Right lobe of liver (tissue), 4 donors: ENCODE results near the gene AKAP7.

Experiments
- POLR2A ChIP-seq: fragments of 450-650 bp; IDR thresholded peaks from one replicate; pipeline ENCODE4 v1.6.1; 2017; ENCODE audit warnings: antibody characterized with exemption, mild to moderate bottlenecking
- TF ChIP-seq, protein P1 (sequence below), 4 donors: fragments of 200-600 bp in 3 of 4; fragments of 450-650 bp in 1 of 4; IDR thresholded peaks; one replicate each; pipeline versions ENCODE4 v1.5.1 to v1.8.0; 2016 to 2022; ENCODE audit warnings: antibody characterized with exemption in 4 of 4, mild to moderate bottlenecking in 2 of 4
- donor health status: DM: no; HTN: no; CAD: no.
- donor health status: DM: no; HTN: no; CAD: no.
- donor health status: DM: no; HTN: yes; CAD: no.

DNA sequence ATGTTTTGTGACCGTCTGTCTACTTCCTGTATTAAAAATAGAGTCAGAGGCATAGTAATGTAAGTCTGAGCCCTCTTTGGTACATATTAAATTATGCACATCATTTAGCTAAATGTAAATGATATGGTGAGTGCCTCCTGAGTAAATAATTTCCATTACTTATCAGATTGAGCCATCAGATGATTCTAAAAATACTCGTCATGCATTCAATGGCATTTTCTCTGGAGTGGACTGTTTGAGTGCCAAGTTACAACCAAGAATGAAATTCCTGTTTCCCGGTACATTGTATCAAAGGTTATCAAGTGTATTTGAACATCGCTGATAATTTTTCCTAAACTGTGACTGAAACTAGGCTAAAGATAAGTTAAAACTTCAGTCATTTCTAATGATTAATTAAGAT lies 81.0 kb downstream of the AKAP7 start:
- TF ChIP-seq, protein P1, sequence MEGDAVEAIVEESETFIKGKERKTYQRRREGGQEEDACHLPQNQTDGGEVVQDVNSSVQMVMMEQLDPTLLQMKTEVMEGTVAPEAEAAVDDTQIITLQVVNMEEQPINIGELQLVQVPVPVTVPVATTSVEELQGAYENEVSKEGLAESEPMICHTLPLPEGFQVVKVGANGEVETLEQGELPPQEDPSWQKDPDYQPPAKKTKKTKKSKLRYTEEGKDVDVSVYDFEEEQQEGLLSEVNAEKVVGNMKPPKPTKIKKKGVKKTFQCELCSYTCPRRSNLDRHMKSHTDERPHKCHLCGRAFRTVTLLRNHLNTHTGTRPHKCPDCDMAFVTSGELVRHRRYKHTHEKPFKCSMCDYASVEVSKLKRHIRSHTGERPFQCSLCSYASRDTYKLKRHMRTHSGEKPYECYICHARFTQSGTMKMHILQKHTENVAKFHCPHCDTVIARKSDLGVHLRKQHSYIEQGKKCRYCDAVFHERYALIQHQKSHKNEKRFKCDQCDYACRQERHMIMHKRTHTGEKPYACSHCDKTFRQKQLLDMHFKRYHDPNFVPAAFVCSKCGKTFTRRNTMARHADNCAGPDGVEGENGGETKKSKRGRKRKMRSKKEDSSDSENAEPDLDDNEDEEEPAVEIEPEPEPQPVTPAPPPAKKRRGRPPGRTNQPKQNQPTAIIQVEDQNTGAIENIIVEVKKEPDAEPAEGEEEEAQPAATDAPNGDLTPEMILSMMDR (IDR thresholded peaks at IDR 0.05) = no peak
- no peak for TF ChIP-seq POLR2A
